ENCODE results near the gene HEXA. TPM values are rescaled to one million over a fixed set of nuclear protein-coding genes. Genes with fewer than 3 reads are reported as not detected.

HEXA gene
- polyA plus RNA-seq, 1 donor (not counting 4 experiments of a cell fraction or from before 2014, with no cell fraction given): 53.5 TPM

- H3K4me2 ChIP-seq (ENCODE audit: control insufficient read depth, extremely low read depth, insufficient read depth, low read depth, low read length): no peak overlapping the region
- H3K9me1 ChIP-seq (ENCODE audit: control insufficient read depth, extremely low read depth, insufficient read depth, low read length): no peaks in the 10 kb centered on the region
- no peaks in the 10 kb centered on the region for H3K79me2 ChIP-seq (ENCODE audit: control insufficient read depth, insufficient read depth, low read length)
- H3K27ac ChIP-seq (ENCODE audit: control insufficient read depth, insufficient read depth, low read length): no peak overlapping the region
- no peak overlapping the region for H3K9ac ChIP-seq (ENCODE audit: control insufficient read depth, extremely low read depth, insufficient read depth, low read length)
- H3K4me3 ChIP-seq (ENCODE audit: control insufficient read depth in 2 of 3, extremely low read depth in 1 of 3, insufficient read depth in 2 of 3, low read depth in 1 of 3, low read length in 3 of 3): no peak overlapping the region
- TF ChIP-seq CTCF (optimal IDR thresholded peaks at IDR 0.05 in 1 of 3, IDR thresholded peaks at IDR 0.05 in 1 of 3, conservative IDR thresholded peaks at IDR 0.05 in 1 of 3; ENCODE audit: extremely low read depth in 1 of 3, insufficient read depth in 2 of 3, low read length in 3 of 3) (no peak), EZH2 (IDR thresholded peaks at IDR 0.05; ENCODE audit: low read length) (no peak)
- H3K4me1 ChIP-seq (ENCODE audit: control insufficient read depth, extremely low read depth, insufficient read depth, low read length): peaks cover 6% of the 10 kb centered on the region
- no peaks in the 10 kb centered on the region for H4K20me1 ChIP-seq (ENCODE audit: control insufficient read depth, extremely low read depth, insufficient read depth, low read length)
- H2AFZ ChIP-seq (ENCODE audit: control insufficient read depth, low read length): no peak overlapping the region
- H3K36me3 ChIP-seq (ENCODE audit: control insufficient read depth in 2 of 2, extremely low read depth in 1 of 2, insufficient read depth in 2 of 2, low read length in 2 of 2): no peaks in the 10 kb centered on the region
- FAIRE-seq (no peak), DNase-seq (ENCODE audit: low read depth, low spot score) (no peak)
- no peaks in the 10 kb centered on the region for H3K9me3 ChIP-seq (ENCODE audit: control insufficient read depth, low read depth, low read length)
- dilution Hi-C loops (cut with MboI; ENCODE audit: extremely low pct_ligation_motif_present, low sequenced_read_pairs): no loop called here
- peaks cover 12% of the 10 kb centered on the region for H3K27me3 ChIP-seq (ENCODE audit: control insufficient read depth, extremely low read depth, insufficient read depth, low read length)
Measured at GRCh38 chr15:72315706-72316370, 60.0 kb downstream of the HEXA start.

GRCh38 chr15:72313881-72314280, 61.9 kb downstream of the HEXA start:
- no peaks in the 10 kb centered on the region for H3K79me2 ChIP-seq (ENCODE audit: control insufficient read depth, insufficient read depth, low read length)
- TF ChIP-seq CTCF (optimal IDR thresholded peaks at IDR 0.05 in 1 of 3, IDR thresholded peaks at IDR 0.05 in 1 of 3, conservative IDR thresholded peaks at IDR 0.05 in 1 of 3; ENCODE audit: extremely low read depth in 1 of 3, insufficient read depth in 2 of 3, low read length in 3 of 3) (no peak), EZH2 (IDR thresholded peaks at IDR 0.05; ENCODE audit: low read length) (no peak)
- H3K4me2 ChIP-seq (ENCODE audit: control insufficient read depth, extremely low read depth, insufficient read depth, low read depth, low read length): no peak overlapping the region
- H4K20me1 ChIP-seq (ENCODE audit: control insufficient read depth, extremely low read depth, insufficient read depth, low read length): no peaks in the 10 kb centered on the region
- H3K36me3 ChIP-seq (ENCODE audit: control insufficient read depth in 2 of 2, extremely low read depth in 1 of 2, insufficient read depth in 2 of 2, low read length in 2 of 2): no peaks in the 10 kb centered on the region
- no peak for FAIRE-seq
- H3K9me3 ChIP-seq (ENCODE audit: control insufficient read depth, low read depth, low read length): no peaks in the 10 kb centered on the region
- H3K27ac ChIP-seq (ENCODE audit: control insufficient read depth, insufficient read depth, low read length): no peak overlapping the region
- H3K9ac ChIP-seq (ENCODE audit: control insufficient read depth, extremely low read depth, insufficient read depth, low read length): no peak overlapping the region
- H3K4me3 ChIP-seq (ENCODE audit: control insufficient read depth in 2 of 3, extremely low read depth in 1 of 3, insufficient read depth in 2 of 3, low read depth in 1 of 3, low read length in 3 of 3): no peak overlapping the region
- no peak for DNase-seq (ENCODE audit: low read depth, low spot score)
- no peaks in the 10 kb centered on the region for H3K9me1 ChIP-seq (ENCODE audit: control insufficient read depth, extremely low read depth, insufficient read depth, low read length)
- peaks cover 9% of the 10 kb centered on the region for H3K27me3 ChIP-seq (ENCODE audit: control insufficient read depth, extremely low read depth, insufficient read depth, low read length)
- H3K4me1 ChIP-seq (ENCODE audit: control insufficient read depth, extremely low read depth, insufficient read depth, low read length): no peaks in the 10 kb centered on the region
- dilution Hi-C loops (cut with MboI; ENCODE audit: extremely low pct_ligation_motif_present, low sequenced_read_pairs): no loop called here
- H2AFZ ChIP-seq (ENCODE audit: control insufficient read depth, low read length): no peak overlapping the region

Data from keratinocyte (primary cell).